ENCODE data around the gene XPR1. TPM values are rescaled to one million over a fixed set of nuclear protein-coding genes. Genes with fewer than 3 reads are reported as not detected.

XPR1 gene
- total RNA-seq, 1 donor from 2014 or later: 11.6 TPM

DNA sequence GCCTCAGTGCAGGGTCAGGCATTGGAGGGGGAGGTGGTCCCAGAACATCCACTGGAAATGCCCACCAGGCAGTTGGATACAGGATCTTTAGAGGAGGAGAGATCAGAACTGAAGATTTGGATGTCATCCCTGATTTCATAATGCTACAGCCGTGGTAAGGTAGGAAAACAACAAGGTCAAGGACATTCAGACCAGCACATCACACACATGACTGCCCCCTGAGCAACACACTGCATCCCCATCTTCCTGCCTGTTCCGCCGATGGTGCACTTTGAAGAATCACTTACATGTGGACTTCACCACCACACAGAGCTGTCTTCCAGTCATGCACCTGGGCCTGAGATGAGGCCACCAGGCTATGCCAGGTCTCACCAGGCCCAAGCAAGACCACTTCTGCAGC is 297.6 kb downstream of the XPR1 start:
- no peak for DNase-seq (ENCODE audit: low spot score)

- DNase-seq (ENCODE audit: low spot score): no peak
Observed at GRCh38 chr1:180930687-180931086, 298.9 kb downstream of the XPR1 start.

GRCh38 chr1:180931529-180931928 is 299.7 kb downstream of the XPR1 start:
- no peak for DNase-seq (ENCODE audit: low spot score)

- no peak for DNase-seq (ENCODE audit: low spot score)
Observed at GRCh38 chr1:180932378-180932777, 300.6 kb downstream of the XPR1 start.

- no peak for DNase-seq (ENCODE audit: low spot score)
Observed at GRCh38 chr1:180933141-180933540, 301.3 kb downstream of the XPR1 start.

DNA sequence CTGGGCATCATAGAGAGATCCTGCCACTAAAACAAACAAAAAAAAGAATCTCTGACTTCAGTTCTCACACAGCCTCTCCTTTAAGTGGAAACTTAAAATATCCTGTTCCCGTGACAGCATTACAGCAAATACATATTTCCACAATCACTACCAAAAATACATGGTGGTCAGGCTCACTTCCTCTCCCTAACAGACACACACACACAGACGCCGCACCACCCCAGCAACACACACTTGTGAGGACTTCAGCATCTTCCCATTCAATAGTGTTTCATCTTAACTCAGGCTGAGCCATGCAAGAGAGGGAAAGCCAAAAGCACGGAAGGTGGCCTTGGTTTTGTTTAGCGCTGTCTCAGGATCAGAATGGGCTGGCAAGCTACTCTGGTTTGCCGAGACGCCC is 302.7 kb downstream of the XPR1 start:
- no peak for DNase-seq (ENCODE audit: low spot score)

DNA sequence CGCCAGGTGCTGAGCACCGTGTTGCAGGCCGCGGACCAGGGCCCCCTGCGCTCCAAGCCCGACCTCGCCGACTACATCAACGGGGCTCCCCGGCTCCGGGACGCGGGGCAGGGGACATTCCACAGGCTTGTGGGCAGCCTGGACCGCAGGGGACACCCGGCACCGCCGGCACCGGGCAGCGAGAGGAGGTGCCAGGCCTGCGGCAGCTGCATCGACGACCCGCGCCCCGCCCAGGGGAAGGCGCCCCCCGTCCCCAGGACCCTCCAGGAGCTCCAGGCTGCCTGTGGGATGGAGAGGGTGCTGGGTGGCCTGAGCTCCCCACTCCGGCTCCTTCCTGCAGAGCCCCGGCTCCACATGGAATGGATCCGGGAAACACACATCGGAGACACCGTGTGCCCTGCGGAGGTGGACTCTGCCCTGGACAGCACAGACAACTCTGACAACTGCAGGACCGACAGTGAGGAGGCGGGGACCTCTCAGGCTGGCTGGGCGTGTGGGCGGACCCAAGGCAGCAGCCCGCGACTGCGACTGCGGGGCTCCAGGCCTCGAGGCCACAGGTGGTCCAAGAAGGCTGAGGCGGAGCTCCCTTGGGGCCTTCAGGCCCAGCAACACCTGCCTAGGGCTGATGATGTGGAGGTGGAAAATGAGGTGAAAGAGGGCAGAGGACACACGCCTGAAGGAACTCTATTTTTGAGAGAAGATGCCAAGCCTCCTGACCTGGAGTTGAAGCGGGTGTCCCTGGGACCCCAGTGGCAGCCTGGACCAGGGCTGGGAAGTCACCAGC is 303.7 kb downstream of the XPR1 start:
- no peak for DNase-seq (ENCODE audit: low spot score)

DNA sequence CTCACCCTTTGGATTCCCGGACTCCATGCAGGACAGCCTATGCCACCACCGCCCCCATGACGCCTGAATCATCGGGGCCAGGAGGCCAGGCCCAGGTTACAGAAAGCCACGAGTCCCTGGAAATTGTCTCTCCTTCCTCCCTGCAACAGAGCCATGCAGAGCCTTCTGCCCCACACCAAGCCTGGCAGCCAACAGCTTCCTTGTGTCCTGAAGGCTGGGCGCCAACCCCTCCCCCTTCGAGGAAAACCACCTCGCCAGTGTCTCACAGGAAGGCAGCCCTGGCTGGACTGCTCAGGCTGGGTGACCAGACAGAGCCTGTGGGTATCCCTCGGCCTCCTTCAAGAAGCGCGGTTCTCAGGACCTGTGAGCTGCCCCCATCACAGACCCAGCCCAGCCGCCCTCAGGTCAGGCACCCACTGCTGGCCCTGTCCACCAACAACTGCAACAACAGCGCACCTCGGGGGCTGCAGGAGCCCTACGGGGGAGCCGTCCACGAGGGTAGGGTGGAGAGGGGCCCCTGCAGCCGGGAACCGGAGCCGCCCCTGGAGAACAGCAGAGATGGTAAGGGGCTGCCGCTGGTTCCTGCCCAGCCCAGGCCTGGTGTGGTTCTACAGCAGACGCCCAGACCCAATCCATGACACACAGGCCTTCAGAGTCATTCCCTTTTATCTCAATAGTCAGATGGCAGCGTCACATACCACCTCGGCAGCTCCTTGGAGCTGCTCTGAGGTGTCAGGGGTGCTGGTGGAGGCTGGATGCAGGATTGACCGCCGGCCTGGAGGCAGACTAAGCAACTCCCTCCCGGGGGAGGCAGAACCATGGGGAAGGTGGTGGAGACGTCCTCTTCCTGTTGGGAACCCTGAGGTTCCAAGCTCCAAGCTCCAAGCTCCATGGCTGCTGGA is 304.5 kb downstream of the XPR1 start:
- DNase-seq (ENCODE audit: low spot score): no peak

DNA sequence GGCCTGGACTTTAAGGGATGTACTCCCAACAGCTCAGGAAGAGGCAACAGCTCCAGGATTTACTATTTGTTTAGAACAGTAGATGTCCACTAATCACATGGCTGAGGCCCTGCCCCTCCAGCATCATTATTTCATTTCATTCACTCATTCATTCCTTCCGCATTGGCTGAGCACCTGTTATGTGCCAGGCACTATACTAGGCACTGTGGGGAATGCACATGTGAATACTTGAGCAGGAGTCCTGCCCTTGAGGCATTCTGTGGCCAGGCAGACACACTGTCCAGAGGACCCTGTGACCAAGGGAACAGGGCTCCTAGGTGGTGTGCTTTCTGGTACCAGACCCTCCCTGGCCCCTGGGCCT is 305.2 kb downstream of the XPR1 start:
- no peak for DNase-seq (ENCODE audit: low spot score)

- no peak for DNase-seq (ENCODE audit: low spot score)
Observed at GRCh38 chr1:180937624-180938225, 305.9 kb downstream of the XPR1 start.

- DNase-seq (ENCODE audit: low spot score): no peak
Observed at GRCh38 chr1:180939073-180939710, 307.4 kb downstream of the XPR1 start.

- no peak for DNase-seq (ENCODE audit: low spot score)
Observed at GRCh38 chr1:180939711-180940103, 307.9 kb downstream of the XPR1 start.

Other genes with a start within 250 kb of the XPR1 start
- 46.5 TPM for gene ACBD6, start 129.4 kb upstream of the XPR1 start, total RNA-seq (ENCODE audit: insufficient read depth, low replicate concordance)
- gene OVAAL, start 73.1 kb upstream of the XPR1 start, total RNA-seq (ENCODE audit: insufficient read depth, low replicate concordance): 0.96 TPM